Gastrocnemius medialis (tissue), 4 donors: ENCODE data around the gene STOX2. TPM values are rescaled to one million over a fixed set of nuclear protein-coding genes. Genes with fewer than 3 reads are reported as not detected.

ENCODE experiments used
- ATAC-seq, 2 donors: fragments of 150-250 bp; one replicate each; pipeline ENCODE4 v1.9.1; 2016
- DNase-seq, 2 donors: peaks; one replicate each; pipeline ENCODE4 v3.0.0-alpha.2; 2019
- H3K27ac ChIP-seq, 4 donors: fragments of 200-600 bp; sonication (generic); 1 replicate in 1 of 4; 2 replicates in 3 of 4; pipeline ENCODE4 v1.5.1; 2016 to 2018; ENCODE audit warnings: mild to moderate bottlenecking in 2 of 4, moderate library complexity in 1 of 4
- H3K27me3 ChIP-seq, 3 donors: fragments of 200-600 bp; sonication (generic) in 2 of 3; 1 replicate in 1 of 3; 2 replicates in 2 of 3; pipeline versions ENCODE4 v1.5.1 to v1.6.0; 2016 to 2019; ENCODE audit warnings: mild to moderate bottlenecking in 1 of 3, moderate library complexity in 1 of 3
- H3K36me3 ChIP-seq, 2 donors: fragments of 200-600 bp; sonication (generic) in 1 of 2; one replicate each; pipeline ENCODE4 v1.5.1; 2017 to 2018
- H3K4me1 ChIP-seq, 2 donors: fragments of 200-600 bp; sonication (generic) in 1 of 2; one replicate each; pipeline ENCODE4 v1.5.1; 2016 to 2017; ENCODE audit warnings: mild to moderate bottlenecking in 2 of 2
- H3K4me3 ChIP-seq, 4 donors: fragments of 200-600 bp; sonication (generic) in 3 of 4; 1 replicate in 1 of 4; 2 replicates in 3 of 4; pipeline ENCODE4 v1.5.1; 2016 to 2019; ENCODE audit warnings: mild to moderate bottlenecking in 2 of 4
- H3K9me3 ChIP-seq, 3 donors: fragments of 200-600 bp; sonication (generic) in 2 of 3; 1 replicate in 1 of 3; 2 replicates in 2 of 3; pipeline ENCODE4 v1.5.1; 2016 to 2019
- POLR2A ChIP-seq, 2 donors: fragments of 450-650 bp; IDR thresholded peaks; one replicate each; pipeline ENCODE4 v1.6.1; 2017; ENCODE audit warnings: antibody characterized with exemption in 2 of 2, mild to moderate bottlenecking in 2 of 2, moderate library complexity in 2 of 2
- in situ Hi-C, 4 donors: fragments of 200-750 bp; cut with MboI; loops; one replicate each; pipeline versions ENCODE4 v1.15.0 to v1.8.0; 2017; ENCODE audit warnings: low sequenced_read_pairs in 4 of 4
- intact Hi-C: fragments of 100-400 bp; cut with DNase I; formaldehyde crosslinking; loops from one replicate; pipeline ENCODE4 v1.15.1; 2023; ENCODE audit warnings: low total_unique reads
- total RNA-seq, 4 donors: library from RNA; depleted of rRNA; stranded (reverse); fragments of >200 nt; gene quantifications; one replicate each; pipeline versions ENCODE4 v1.1.0 to v1.2.3, GENCODE V29; 2016
- TF ChIP-seq, protein P1 (sequence below), 5 experiments: fragments of 450-650 bp in 3 of 5; fragments of 200-600 bp in 2 of 5; sonication (generic) in 2 of 5; IDR thresholded peaks in 4 of 5; conservative IDR thresholded peaks in 1 of 5; 1 replicate in 4 of 5; 2 replicates in 1 of 5; pipeline ENCODE4 v1.5.1; 2016 to 2019; ENCODE audit warnings: antibody characterized with exemption in 5 of 5, mild to moderate bottlenecking in 3 of 5, moderate library complexity in 3 of 5

The STOX2 gene
- total RNA-seq, 4 donors from 2014 or later = 3.3 to 8.3 (median 5.9) TPM

- DNase-seq = no peak
- H3K4me3 ChIP-seq = no peak overlapping the region
- no peaks in the 10 kb centered on the region for H3K36me3 ChIP-seq
- intact Hi-C loops (no loop called here), in situ Hi-C loops (no loop called here)
- H3K9me3 ChIP-seq = no peaks in the 10 kb centered on the region
- H3K27me3 ChIP-seq = no peaks in the 10 kb centered on the region
- no peak overlapping the region for H3K27ac ChIP-seq
- H3K4me1 ChIP-seq = no peaks in the 10 kb centered on the region
- TF ChIP-seq POLR2A (IDR thresholded peaks at IDR 0.05) = no peak
- TF ChIP-seq, protein P1, sequence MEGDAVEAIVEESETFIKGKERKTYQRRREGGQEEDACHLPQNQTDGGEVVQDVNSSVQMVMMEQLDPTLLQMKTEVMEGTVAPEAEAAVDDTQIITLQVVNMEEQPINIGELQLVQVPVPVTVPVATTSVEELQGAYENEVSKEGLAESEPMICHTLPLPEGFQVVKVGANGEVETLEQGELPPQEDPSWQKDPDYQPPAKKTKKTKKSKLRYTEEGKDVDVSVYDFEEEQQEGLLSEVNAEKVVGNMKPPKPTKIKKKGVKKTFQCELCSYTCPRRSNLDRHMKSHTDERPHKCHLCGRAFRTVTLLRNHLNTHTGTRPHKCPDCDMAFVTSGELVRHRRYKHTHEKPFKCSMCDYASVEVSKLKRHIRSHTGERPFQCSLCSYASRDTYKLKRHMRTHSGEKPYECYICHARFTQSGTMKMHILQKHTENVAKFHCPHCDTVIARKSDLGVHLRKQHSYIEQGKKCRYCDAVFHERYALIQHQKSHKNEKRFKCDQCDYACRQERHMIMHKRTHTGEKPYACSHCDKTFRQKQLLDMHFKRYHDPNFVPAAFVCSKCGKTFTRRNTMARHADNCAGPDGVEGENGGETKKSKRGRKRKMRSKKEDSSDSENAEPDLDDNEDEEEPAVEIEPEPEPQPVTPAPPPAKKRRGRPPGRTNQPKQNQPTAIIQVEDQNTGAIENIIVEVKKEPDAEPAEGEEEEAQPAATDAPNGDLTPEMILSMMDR (IDR thresholded peaks at IDR 0.05 in 4 of 5, conservative IDR thresholded peaks at IDR 0.05 in 1 of 5) = no peak
- ATAC-seq = no peak
Observed at GRCh38 chr4:184052616-184053015, 147.5 kb downstream of the STOX2 start.

DNA sequence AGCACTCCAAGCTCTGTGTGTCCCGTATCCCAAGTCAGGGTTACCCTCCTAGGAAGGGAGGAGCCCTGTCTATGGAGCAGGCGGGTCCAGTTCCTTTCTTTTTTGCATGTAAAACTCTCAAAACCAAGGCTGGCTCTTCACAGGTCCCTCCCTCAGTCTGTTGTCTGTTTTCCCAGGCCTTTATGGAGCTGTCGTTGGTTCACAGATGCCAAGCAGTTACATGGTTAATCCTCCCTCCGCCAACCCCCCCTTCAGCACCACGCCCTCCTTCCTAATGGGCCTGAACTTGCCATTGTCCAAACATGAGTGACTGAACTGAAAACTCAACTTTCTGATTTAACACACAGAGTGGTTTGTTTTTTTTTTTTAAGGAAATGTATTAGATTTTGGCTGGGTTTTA lies 148.3 kb downstream of the STOX2 start:
- in situ Hi-C loops (no loop called here), intact Hi-C loops (no loop called here)
- Histone ChIP-seq H3K27me3 (no peaks in the 10 kb centered on the region), H3K36me3 (no peaks in the 10 kb centered on the region), H3K4me1 (no peaks in the 10 kb centered on the region), H3K4me3 (no peak overlapping the region), H3K9me3 (no peaks in the 10 kb centered on the region), H3K27ac (no peak overlapping the region)
- no peak for TF ChIP-seq POLR2A (IDR thresholded peaks at IDR 0.05)
- TF ChIP-seq, protein P1 (IDR thresholded peaks at IDR 0.05 in 4 of 5, conservative IDR thresholded peaks at IDR 0.05 in 1 of 5) = no peak
- ATAC-seq (no peak), DNase-seq (no peak)

GRCh38 chr4:184056877-184057276 lies 151.8 kb downstream of the STOX2 start:
- TF ChIP-seq, protein P1 (IDR thresholded peaks at IDR 0.05 in 4 of 5, conservative IDR thresholded peaks at IDR 0.05 in 1 of 5) = no peak
- no peak for TF ChIP-seq POLR2A (IDR thresholded peaks at IDR 0.05)
- in situ Hi-C loops = no loop called here

GRCh38 chr4:184058026-184058425 lies 152.9 kb downstream of the STOX2 start:
- H3K4me3 ChIP-seq = no peak overlapping the region
- ATAC-seq (no peak), DNase-seq (no peak)
- H3K36me3 ChIP-seq = no peaks in the 10 kb centered on the region
- TF ChIP-seq POLR2A (IDR thresholded peaks at IDR 0.05) = no peak
- TF ChIP-seq, protein P1 (IDR thresholded peaks at IDR 0.05 in 4 of 5, conservative IDR thresholded peaks at IDR 0.05 in 1 of 5) = no peak
- intact Hi-C loops = no loop called here
- H3K27ac ChIP-seq = no peak overlapping the region
- H3K27me3 ChIP-seq = no peaks in the 10 kb centered on the region
- H3K9me3 ChIP-seq = no peaks in the 10 kb centered on the region
- in situ Hi-C loops = no loop called here
- no peaks in the 10 kb centered on the region for H3K4me1 ChIP-seq

More at GRCh38 chr4:184056877-184057276, 151.8 kb downstream of the STOX2 start:
- ATAC-seq (no peak), DNase-seq (no peak)
- intact Hi-C loops = no loop called here
- Histone ChIP-seq H3K27me3 (no peaks in the 10 kb centered on the region), H3K9me3 (no peaks in the 10 kb centered on the region), H3K27ac (no peak overlapping the region), H3K4me3 (no peak overlapping the region), H3K4me1 (no peaks in the 10 kb centered on the region), H3K36me3 (no peaks in the 10 kb centered on the region)

- DNase-seq = no peak
- TF ChIP-seq, protein P1 (IDR thresholded peaks at IDR 0.05 in 4 of 5, conservative IDR thresholded peaks at IDR 0.05 in 1 of 5) = no peak
- TF ChIP-seq POLR2A (IDR thresholded peaks at IDR 0.05) = no peak
- Histone ChIP-seq H3K27ac (no peak overlapping the region), H3K4me1 (no peaks in the 10 kb centered on the region), H3K27me3 (no peaks in the 10 kb centered on the region), H3K9me3 (no peaks in the 10 kb centered on the region), H3K36me3 (no peaks in the 10 kb centered on the region), H3K4me3 (no peak overlapping the region)
- in situ Hi-C loops = no loop called here
- intact Hi-C loops = no loop called here
- no peak for ATAC-seq
Observed at GRCh38 chr4:184059099-184059498, 154.0 kb downstream of the STOX2 start.
